Right lobe of liver (tissue), 6 donors: ENCODE results near the gene TFF1. TPM values are rescaled to one million over a fixed set of nuclear protein-coding genes. Genes with fewer than 3 reads are reported as not detected.

Experiments used
- ATAC-seq, 4 donors: fragments of 200-7000 bp; cut with Tn5 transposase; one replicate each; pipeline ENCODE4 v1.9.1; 2020; ENCODE audit warnings: mild to moderate bottlenecking in 4 of 4, moderate library complexity in 4 of 4
- DNase-seq, 3 donors: peaks; one replicate each; pipeline ENCODE4 v3.0.0-alpha.2; 2020
- H3K27ac ChIP-seq, 3 donors: fragments of 200-600 bp; one replicate each; pipeline ENCODE4 v1.8.0; 2022
- H3K27me3 ChIP-seq, 2 donors: fragments of 200-600 bp; one replicate each; pipeline ENCODE4 v1.8.0; 2022
- H3K36me3 ChIP-seq, 4 donors: fragments of 200-600 bp; sonication (generic) in 1 of 4; one replicate each; pipeline versions ENCODE4 v1.5.1 to v1.8.0; 2017 to 2022; ENCODE audit warnings: control low read depth in 1 of 4
- H3K4me1 ChIP-seq, 4 donors: fragments of 200-600 bp; sonication (generic) in 1 of 4; one replicate each; pipeline versions ENCODE4 v1.5.1 to v1.8.0; 2017 to 2022; ENCODE audit warnings: control low read depth in 1 of 4
- H3K4me3 ChIP-seq, 3 donors: fragments of 200-600 bp; one replicate each; pipeline ENCODE4 v1.8.0; 2022
- H3K9me3 ChIP-seq, 4 donors: fragments of 200-600 bp; sonication (generic) in 1 of 4; one replicate each; pipeline versions ENCODE4 v1.5.1 to v1.8.0; 2017 to 2022; ENCODE audit warnings: control low read depth in 1 of 4
- CTCF ChIP-seq, 4 donors: fragments of 200-600 bp in 3 of 4; fragments of 450-650 bp in 1 of 4; IDR thresholded peaks; one replicate each; pipeline versions ENCODE4 v1.5.1 to v1.8.0; 2016 to 2022; ENCODE audit warnings: antibody characterized with exemption in 4 of 4, mild to moderate bottlenecking in 2 of 4
- POLR2A ChIP-seq: fragments of 450-650 bp; IDR thresholded peaks from one replicate; pipeline ENCODE4 v1.6.1; 2017; ENCODE audit warnings: antibody characterized with exemption, mild to moderate bottlenecking
- WGBS: methylation state at CpG from one replicate; pipeline ENCODE4 v1.1.6; 2018; ENCODE audit warnings: low coverage, low lambda C conversion rate; ENCODE audit not compliant: insufficient coverage; ENCODE audit errors: missing lambda C conversion rate; 5-methylcytosine and 5-hydroxymethylcytosine counted together
- intact Hi-C, 2 donors: fragments of 100-400 bp; cut with DNase I; formaldehyde crosslinking; loops; one replicate each; pipeline versions ENCODE4 v1.11.2 to v1.14.1; 2022
- total RNA-seq, 6 experiments: library from RNA; depleted of rRNA in 2 of 6; stranded (reverse); fragments of >200 nt in 2 of 6; fragmentation: NEBNext Ultra II Directional in 3 of 6; extraction: Animal tissue kit (Norgen Biotek cat#: 25700) in 3 of 6; gene quantifications; one replicate each; pipeline versions ENCODE4 v1.1.0 to v1.2.4, GENCODE V29; 2016 to 2023
- donor health status: DM: no; HTN: yes; CAD: no.
- donor health status: DM: no; HTN: no; CAD: no.
- donor health status: DM: no; HTN: no; CAD: no.
- donor health status: DM: no; HTN: yes; CAD: no.
- donor health status: DM: no; HTN: yes; CAD: no.

Gene TFF1
- total RNA-seq, 6 experiments from 2014 or later, result not detected

GRCh38 chr21:42401820-42402251 is 35.5 kb upstream of the TFF1 start:
- intact Hi-C loops, result no loop called here
- no peak for ATAC-seq
- Histone ChIP-seq H3K4me3 (no peak overlapping the region), H3K9me3 (no peaks in the 10 kb centered on the region), H3K27me3 (no peaks in the 10 kb centered on the region), H3K36me3 (no peaks in the 10 kb centered on the region), H3K27ac (no peak overlapping the region), H3K4me1 (no peaks in the 10 kb centered on the region)
- TF ChIP-seq CTCF (IDR thresholded peaks at IDR 0.05) (no peak), POLR2A (no peak)
- 45% methylated on average over 2 of the region's 2 CpGs for WGBS
- no peak for DNase-seq

- Histone ChIP-seq H3K9me3 (no peaks in the 10 kb centered on the region), H3K27ac (no peak overlapping the region), H3K36me3 (no peaks in the 10 kb centered on the region), H3K27me3 (no peaks in the 10 kb centered on the region), H3K4me1 (no peaks in the 10 kb centered on the region), H3K4me3 (no peak overlapping the region)
- intact Hi-C loops, result no loop called here
- DNase-seq (no peak), ATAC-seq (no peak)
- TF ChIP-seq POLR2A (no peak), CTCF (IDR thresholded peaks at IDR 0.05) (no peak)
- 36% methylated on average over 3 of the region's 3 CpGs for WGBS
Observed at GRCh38 chr21:42401154-42401553, 34.8 kb upstream of the TFF1 start.

- Histone ChIP-seq H3K36me3 (no peaks in the 10 kb centered on the region), H3K4me3 (no peak overlapping the region), H3K4me1 (no peaks in the 10 kb centered on the region), H3K9me3 (no peaks in the 10 kb centered on the region), H3K27ac (no peak overlapping the region), H3K27me3 (no peaks in the 10 kb centered on the region)
- intact Hi-C loops, result no loop called here
- DNase-seq (no peak), ATAC-seq (no peak)
- TF ChIP-seq CTCF (IDR thresholded peaks at IDR 0.05), result no peak
- TF ChIP-seq POLR2A, result no peak
- 63% methylated on average over 4 of the region's 4 CpGs for WGBS
Observed at GRCh38 chr21:42400525-42400924, 34.2 kb upstream of the TFF1 start.

GRCh38 chr21:42398436-42399028 is 32.2 kb upstream of the TFF1 start:
- TF ChIP-seq POLR2A, result no peak
- no peak for TF ChIP-seq CTCF (IDR thresholded peaks at IDR 0.05)
- H3K27ac ChIP-seq, result no peak overlapping the region
- ATAC-seq (no peak), DNase-seq (no peak)
- H3K36me3 ChIP-seq, result no peaks in the 10 kb centered on the region
- H3K4me1 ChIP-seq, result no peaks in the 10 kb centered on the region
- intact Hi-C loops, result no loop called here
- no peaks in the 10 kb centered on the region for H3K9me3 ChIP-seq
- 68% methylated on average over 12 of the region's 12 CpGs for WGBS
- H3K27me3 ChIP-seq, result no peaks in the 10 kb centered on the region
- no peak overlapping the region for H3K4me3 ChIP-seq
